ENCODE measurements around the gene CD2BP2. TPM values are rescaled to one million over a fixed set of nuclear protein-coding genes. Genes with fewer than 3 reads are reported as not detected.

CD2BP2 gene
- total and polyA plus RNA-seq, 2 experiments from 2014 or later: 41.0 to 45.1 TPM

- Histone ChIP-seq H3K9me3 (ENCODE audit: low read depth) (no peaks in the 10 kb centered on the region), H3K79me2 (peaks cover 93% of the 10 kb centered on the region), H3K27ac (no peak overlapping the region), H3K4me3 (no peak overlapping the region), H3K27me3 (no peaks in the 10 kb centered on the region), H3K4me1 (ENCODE audit: insufficient read depth) (peaks cover 9% of the 10 kb centered on the region), H3K36me3 (replicated peaks; ENCODE audit: insufficient read depth, low read depth) (no peaks in the 10 kb centered on the region), H3K4me2 (no peak overlapping the region), H3K9me2 (replicated peaks; ENCODE audit: insufficient read depth) (no peaks in the 10 kb centered on the region), H2AFZ (no peak overlapping the region), H4K20me1 (ENCODE audit: insufficient read depth, poor library complexity, severe bottlenecking) (peaks cover 50% of the 10 kb centered on the region)
- no peak for TF ChIP-seq EZH2phosphoT487 (IDR thresholded peaks at IDR 0.05; ENCODE audit: low read depth, severe bottlenecking, unreplicated experiment)
- TF ChIP-seq, protein P1, sequence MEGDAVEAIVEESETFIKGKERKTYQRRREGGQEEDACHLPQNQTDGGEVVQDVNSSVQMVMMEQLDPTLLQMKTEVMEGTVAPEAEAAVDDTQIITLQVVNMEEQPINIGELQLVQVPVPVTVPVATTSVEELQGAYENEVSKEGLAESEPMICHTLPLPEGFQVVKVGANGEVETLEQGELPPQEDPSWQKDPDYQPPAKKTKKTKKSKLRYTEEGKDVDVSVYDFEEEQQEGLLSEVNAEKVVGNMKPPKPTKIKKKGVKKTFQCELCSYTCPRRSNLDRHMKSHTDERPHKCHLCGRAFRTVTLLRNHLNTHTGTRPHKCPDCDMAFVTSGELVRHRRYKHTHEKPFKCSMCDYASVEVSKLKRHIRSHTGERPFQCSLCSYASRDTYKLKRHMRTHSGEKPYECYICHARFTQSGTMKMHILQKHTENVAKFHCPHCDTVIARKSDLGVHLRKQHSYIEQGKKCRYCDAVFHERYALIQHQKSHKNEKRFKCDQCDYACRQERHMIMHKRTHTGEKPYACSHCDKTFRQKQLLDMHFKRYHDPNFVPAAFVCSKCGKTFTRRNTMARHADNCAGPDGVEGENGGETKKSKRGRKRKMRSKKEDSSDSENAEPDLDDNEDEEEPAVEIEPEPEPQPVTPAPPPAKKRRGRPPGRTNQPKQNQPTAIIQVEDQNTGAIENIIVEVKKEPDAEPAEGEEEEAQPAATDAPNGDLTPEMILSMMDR (IDR thresholded peaks at IDR 0.05; ENCODE audit: poor library complexity): no peak
- no peak for TF ChIP-seq EZH2 (IDR thresholded peaks at IDR 0.05; ENCODE audit: borderline replicate concordance)
- WGBS (ENCODE audit: low lambda C conversion rate, missing lambda C conversion rate): 95% methylated on average over 10 of the region's 10 CpGs
- DNase-seq (ENCODE audit: low spot score): no peak
Observed at GRCh38 chr16:30365200-30365599, 10.1 kb upstream of the CD2BP2 start.

- Histone ChIP-seq H2AFZ (no peak overlapping the region), H4K20me1 (ENCODE audit: insufficient read depth, poor library complexity, severe bottlenecking) (peaks cover 14% of the 10 kb centered on the region), H3K4me2 (no peak overlapping the region), H3K27ac (no peak overlapping the region), H3K36me3 (replicated peaks; ENCODE audit: insufficient read depth, low read depth) (no peaks in the 10 kb centered on the region), H3K27me3 (no peaks in the 10 kb centered on the region), H3K9me2 (replicated peaks; ENCODE audit: insufficient read depth) (no peaks in the 10 kb centered on the region), H3K4me3 (no peak overlapping the region), H3K4me1 (ENCODE audit: insufficient read depth) (peaks cover 2% of the 10 kb centered on the region), H3K9me3 (ENCODE audit: low read depth) (no peaks in the 10 kb centered on the region), H3K79me2 (peaks cover 59% of the 10 kb centered on the region)
- 97% methylated on average over 7 of the region's 7 CpGs for WGBS (ENCODE audit: low lambda C conversion rate, missing lambda C conversion rate)
- DNase-seq (ENCODE audit: low spot score): no peak
- TF ChIP-seq, protein P1 (IDR thresholded peaks at IDR 0.05; ENCODE audit: poor library complexity): no peak
- TF ChIP-seq EZH2phosphoT487 (IDR thresholded peaks at IDR 0.05; ENCODE audit: low read depth, severe bottlenecking, unreplicated experiment): no peak
- TF ChIP-seq EZH2 (IDR thresholded peaks at IDR 0.05; ENCODE audit: borderline replicate concordance): no peak
Observed at GRCh38 chr16:30361180-30361579, 6.1 kb upstream of the CD2BP2 start.

- H3K79me2 ChIP-seq: peaks cover 45% of the 10 kb centered on the region
- H3K27ac ChIP-seq: no peak overlapping the region
- no peaks in the 10 kb centered on the region for H3K9me3 ChIP-seq (ENCODE audit: low read depth)
- H3K36me3 ChIP-seq (replicated peaks; ENCODE audit: insufficient read depth, low read depth): no peaks in the 10 kb centered on the region
- no peak overlapping the region for H2AFZ ChIP-seq
- TF ChIP-seq, protein P1 (IDR thresholded peaks at IDR 0.05; ENCODE audit: poor library complexity): no peak
- TF ChIP-seq EZH2 (IDR thresholded peaks at IDR 0.05; ENCODE audit: borderline replicate concordance): no peak
- no peak for TF ChIP-seq EZH2phosphoT487 (IDR thresholded peaks at IDR 0.05; ENCODE audit: low read depth, severe bottlenecking, unreplicated experiment)
- peaks cover 6% of the 10 kb centered on the region for H3K4me1 ChIP-seq (ENCODE audit: insufficient read depth)
- no peak overlapping the region for H3K4me2 ChIP-seq
- H3K9me2 ChIP-seq (replicated peaks; ENCODE audit: insufficient read depth): no peaks in the 10 kb centered on the region
- no peaks in the 10 kb centered on the region for H3K27me3 ChIP-seq
- no peak for DNase-seq (ENCODE audit: low spot score)
- no peak overlapping the region for H3K4me3 ChIP-seq
- H4K20me1 ChIP-seq (ENCODE audit: insufficient read depth, poor library complexity, severe bottlenecking): peaks cover 4% of the 10 kb centered on the region
- 95% methylated on average over 5 of the region's 6 CpGs for WGBS (ENCODE audit: low lambda C conversion rate, missing lambda C conversion rate)
Observed at GRCh38 chr16:30359871-30360170, 4.7 kb upstream of the CD2BP2 start.
